ENCODE data around the gene PCDHB14.

- TF ChIP-seq POLR2AphosphoS5 (IDR thresholded peaks at IDR 0.05) (no peak), POLR2A (IDR thresholded peaks at IDR 0.05) (no peak), CTCF (IDR thresholded peaks at IDR 0.05) (peak in 1 of 6 experiments; percentile 6)
Observed at GRCh38 chr5:141245250-141245717, 22.1 kb downstream of the PCDHB14 start, which contains the start of gene PCDHB15.

Measured in upper lobe of left lung (tissue), 4 donors.